ENCODE measurements around the gene ARID1B.
A peak's percentile ranks its signal among the peaks of the same experiment; 100 is the strongest.

ARID1B gene

DNA sequence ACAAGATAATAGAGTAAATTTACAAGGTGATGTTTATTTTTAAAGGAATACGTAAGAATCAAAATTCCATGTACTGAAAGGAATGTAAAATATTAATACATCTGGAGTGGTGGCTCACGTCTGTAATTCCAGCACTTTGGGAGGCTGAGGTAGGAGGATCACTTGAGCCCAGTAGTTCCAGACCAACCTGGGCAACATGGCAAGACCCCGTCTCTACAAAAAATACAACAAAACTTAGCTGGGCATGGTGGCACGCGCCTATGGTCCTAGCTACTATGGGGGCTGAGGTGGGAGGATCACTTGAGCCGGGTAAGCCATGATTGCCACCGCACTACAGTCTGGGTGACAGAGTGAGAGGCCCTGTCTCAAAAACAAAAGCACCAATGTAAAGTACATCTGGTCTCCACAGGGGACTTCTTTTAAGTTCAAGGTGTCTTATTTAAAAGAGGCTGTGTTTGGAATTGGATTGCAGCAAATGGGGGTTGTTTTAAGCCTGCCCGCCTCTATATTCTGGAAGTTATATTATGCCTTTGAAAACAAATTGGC lies 36.9 kb downstream of the ARID1B start:
- TF ChIP-seq, protein P1, sequence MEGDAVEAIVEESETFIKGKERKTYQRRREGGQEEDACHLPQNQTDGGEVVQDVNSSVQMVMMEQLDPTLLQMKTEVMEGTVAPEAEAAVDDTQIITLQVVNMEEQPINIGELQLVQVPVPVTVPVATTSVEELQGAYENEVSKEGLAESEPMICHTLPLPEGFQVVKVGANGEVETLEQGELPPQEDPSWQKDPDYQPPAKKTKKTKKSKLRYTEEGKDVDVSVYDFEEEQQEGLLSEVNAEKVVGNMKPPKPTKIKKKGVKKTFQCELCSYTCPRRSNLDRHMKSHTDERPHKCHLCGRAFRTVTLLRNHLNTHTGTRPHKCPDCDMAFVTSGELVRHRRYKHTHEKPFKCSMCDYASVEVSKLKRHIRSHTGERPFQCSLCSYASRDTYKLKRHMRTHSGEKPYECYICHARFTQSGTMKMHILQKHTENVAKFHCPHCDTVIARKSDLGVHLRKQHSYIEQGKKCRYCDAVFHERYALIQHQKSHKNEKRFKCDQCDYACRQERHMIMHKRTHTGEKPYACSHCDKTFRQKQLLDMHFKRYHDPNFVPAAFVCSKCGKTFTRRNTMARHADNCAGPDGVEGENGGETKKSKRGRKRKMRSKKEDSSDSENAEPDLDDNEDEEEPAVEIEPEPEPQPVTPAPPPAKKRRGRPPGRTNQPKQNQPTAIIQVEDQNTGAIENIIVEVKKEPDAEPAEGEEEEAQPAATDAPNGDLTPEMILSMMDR (conservative IDR thresholded peaks at IDR 0.05; ENCODE audit: low read depth, low read length), result no peak
- no peak for DNase-seq (ENCODE audit: low read depth)
- no peak overlapping the region for H3K4me3 ChIP-seq (ENCODE audit: low read depth, low read length)

DNA sequence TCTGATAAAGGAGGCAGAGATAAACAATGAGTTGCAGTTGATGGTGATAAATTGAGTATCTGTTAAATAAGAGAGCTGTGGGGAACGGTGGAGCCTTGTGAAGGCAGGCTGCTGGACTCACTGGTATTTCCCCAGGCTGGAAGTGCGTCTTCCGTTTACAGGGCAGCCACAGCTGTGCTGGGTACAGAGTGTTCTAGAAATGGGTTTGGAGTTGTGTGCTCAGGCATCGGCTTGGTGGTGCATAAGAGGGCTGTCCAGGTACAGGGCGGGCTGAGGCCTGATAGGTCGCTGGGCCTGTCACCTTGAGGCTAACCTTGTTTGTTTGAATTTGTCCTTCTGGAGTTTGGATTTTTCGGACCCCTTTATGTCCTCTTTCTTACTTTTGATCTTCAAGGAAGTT lies 39.3 kb downstream of the ARID1B start:
- TF ChIP-seq, protein P1 (conservative IDR thresholded peaks at IDR 0.05; ENCODE audit: low read depth, low read length), result no peak
- DNase-seq (ENCODE audit: low read depth), result peak; percentile 61
- H3K4me3 ChIP-seq (ENCODE audit: low read depth, low read length), result no peak overlapping the region

DNA sequence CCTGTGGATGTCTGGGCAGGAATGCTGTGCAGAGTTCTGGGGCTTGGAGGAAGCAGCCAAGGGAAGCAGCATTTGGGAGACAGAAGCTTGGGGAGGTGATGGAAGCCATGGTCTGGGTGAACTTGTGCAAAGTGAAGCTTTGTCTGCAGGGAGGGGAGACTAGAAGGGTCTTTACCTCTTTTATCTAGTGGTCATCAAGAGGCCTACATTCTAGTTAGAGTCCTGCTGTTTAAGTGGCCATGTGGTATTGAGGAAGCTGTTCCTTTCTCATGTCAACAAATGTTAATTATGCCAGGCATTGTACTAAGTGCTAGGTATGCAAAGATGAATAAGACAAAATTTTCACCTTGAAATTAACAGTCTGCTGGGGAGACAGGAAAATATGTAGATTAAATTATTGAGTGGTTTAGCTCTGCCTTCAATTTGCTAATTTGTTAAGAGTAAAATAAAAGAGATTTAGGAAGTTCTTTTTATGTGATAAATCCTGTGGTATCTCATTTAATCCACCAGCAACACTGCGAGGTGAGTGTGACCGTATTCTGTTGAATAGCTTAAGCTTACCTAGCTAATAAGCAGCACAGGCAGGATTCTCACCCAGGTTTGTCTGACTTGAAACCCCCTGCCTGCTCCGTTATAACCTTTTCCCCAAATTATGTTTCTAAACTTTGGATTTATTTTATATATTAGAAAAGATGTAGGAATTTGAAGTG lies 43.1 kb downstream of the ARID1B start:
- H3K4me3 ChIP-seq (ENCODE audit: low read depth, low read length), result no peak overlapping the region
- TF ChIP-seq, protein P1 (conservative IDR thresholded peaks at IDR 0.05; ENCODE audit: low read depth, low read length), result no peak
- no peak for DNase-seq (ENCODE audit: low read depth)

DNA sequence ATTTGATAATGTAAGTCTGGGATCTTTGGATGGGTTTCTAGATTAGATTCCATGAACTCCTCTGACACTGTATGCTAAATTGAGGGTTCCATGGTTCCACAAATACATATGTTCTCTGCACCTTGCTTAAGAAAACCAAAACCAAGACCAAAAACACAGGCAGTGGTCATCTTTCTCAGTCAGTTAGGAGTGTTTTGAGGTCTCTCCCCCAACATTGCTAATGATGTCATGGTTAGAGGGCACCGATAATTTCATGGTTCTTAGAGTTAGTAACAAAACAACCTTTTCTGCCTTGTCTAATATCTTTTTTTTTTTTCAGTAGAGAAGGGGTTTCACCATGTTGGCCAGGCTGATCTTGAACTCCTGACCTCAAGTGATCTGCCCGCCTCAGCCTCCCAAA lies 44.5 kb downstream of the ARID1B start:
- no peak for DNase-seq (ENCODE audit: low read depth)
- H3K4me3 ChIP-seq (ENCODE audit: low read depth, low read length), result no peak overlapping the region
- TF ChIP-seq, protein P1 (conservative IDR thresholded peaks at IDR 0.05; ENCODE audit: low read depth, low read length), result no peak

DNA sequence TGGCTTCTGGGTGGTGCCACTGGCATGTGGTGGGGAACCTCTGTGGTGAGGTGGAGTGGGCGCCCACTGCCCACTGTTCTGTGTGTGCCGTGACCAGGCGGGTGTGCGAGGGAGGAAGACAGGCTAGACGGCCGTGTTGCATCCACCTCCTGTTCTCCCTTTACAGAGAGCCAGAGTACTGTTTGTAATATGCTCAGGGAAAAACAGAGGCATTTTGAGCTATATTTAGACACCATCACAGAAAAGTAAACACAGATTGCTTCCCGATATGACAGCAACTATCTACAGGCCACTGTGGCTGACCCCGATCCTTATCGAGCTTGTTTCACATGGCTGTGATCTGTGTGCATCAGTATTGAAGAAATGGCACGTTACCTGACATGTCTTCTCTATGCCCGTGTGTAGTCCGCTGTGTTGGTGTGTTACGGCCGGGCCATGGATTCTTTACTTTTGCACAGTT lies 45.6 kb downstream of the ARID1B start:
- TF ChIP-seq, protein P1 (conservative IDR thresholded peaks at IDR 0.05; ENCODE audit: low read depth, low read length), result no peak
- no peak overlapping the region for H3K4me3 ChIP-seq (ENCODE audit: low read depth, low read length)
- DNase-seq (ENCODE audit: low read depth), result no peak

DNA sequence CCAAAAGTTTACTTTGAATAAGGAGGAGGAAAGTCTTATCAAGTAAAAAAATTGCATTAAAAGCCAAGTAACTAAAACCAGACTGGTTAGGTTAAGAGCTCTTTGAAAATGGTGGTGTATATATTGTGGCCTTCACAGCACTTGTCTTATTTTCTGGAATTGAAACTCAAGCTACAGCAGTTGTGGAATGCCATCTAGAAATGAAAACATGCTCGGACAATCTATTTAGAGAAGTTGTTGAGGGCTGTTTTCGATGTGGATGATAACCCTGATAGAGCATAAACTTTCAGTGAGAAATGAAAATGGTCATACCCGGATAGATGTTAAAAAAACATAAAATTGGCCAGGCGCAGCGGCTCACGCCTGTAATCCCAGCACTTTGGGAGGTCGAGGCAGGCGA lies 47.0 kb downstream of the ARID1B start:
- H3K4me3 ChIP-seq (ENCODE audit: low read depth, low read length), result no peak overlapping the region
- no peak for DNase-seq (ENCODE audit: low read depth)
- TF ChIP-seq, protein P1 (conservative IDR thresholded peaks at IDR 0.05; ENCODE audit: low read depth, low read length), result no peak

DNA sequence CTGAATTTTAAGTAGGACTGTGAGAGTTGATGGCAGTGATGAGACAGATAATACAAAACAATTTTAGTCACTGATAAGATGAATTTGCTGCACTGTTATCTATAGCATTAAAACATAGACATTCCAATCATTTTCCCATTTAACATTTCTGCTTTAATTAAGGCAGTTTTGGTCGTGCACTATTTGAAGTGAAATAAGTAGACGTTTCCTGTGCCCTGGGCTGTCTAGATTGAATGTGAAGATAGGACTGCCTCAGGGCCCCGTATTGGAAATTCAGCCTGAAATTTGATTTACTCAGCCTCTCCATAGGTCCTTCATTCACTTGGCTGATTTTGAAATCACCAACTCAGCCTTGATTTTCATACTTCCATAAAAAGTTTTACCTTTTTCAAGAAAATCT lies 48.3 kb downstream of the ARID1B start:
- TF ChIP-seq, protein P1 (conservative IDR thresholded peaks at IDR 0.05; ENCODE audit: low read depth, low read length), result no peak
- no peak overlapping the region for H3K4me3 ChIP-seq (ENCODE audit: low read depth, low read length)
- no peak for DNase-seq (ENCODE audit: low read depth)

All from choroid plexus epithelial cell (primary cell).